Testis (tissue), 3 donors: Measurements from ENCODE around the gene TTC31. TPM values are rescaled to one million over a fixed set of nuclear protein-coding genes. Genes with fewer than 3 reads are reported as not detected.
"Not testable (repeated sequence)": the region's sequence is repeated elsewhere in the genome, so short reads cannot be mapped to it uniquely, and the experiment has no call there.

Source experiments
- DNase-seq: peaks from one replicate; pipeline ENCODE4 v3.0.0-alpha.2; 2019
- H3K27ac ChIP-seq, 2 donors: fragments of 200-600 bp; sonication (generic); one replicate each; pipeline ENCODE4 v1.5.1; 2019
- H3K27me3 ChIP-seq: fragments of 200-600 bp; sonication (generic); one replicate; pipeline ENCODE4 v1.5.1; 2019
- H3K36me3 ChIP-seq: fragments of 200-600 bp; sonication (generic); one replicate; pipeline ENCODE4 v1.5.1; 2017; ENCODE audit warnings: low read depth; ENCODE audit errors: missing control alignments
- H3K4me1 ChIP-seq: fragments of 200-600 bp; sonication (generic); one replicate; pipeline ENCODE4 v1.5.1; 2019
- H3K4me3 ChIP-seq, 2 donors: fragments of 200-600 bp; sonication (generic); one replicate each; pipeline ENCODE4 v1.5.1; 2017 to 2019
- H3K9me3 ChIP-seq: fragments of 200-600 bp; sonication (generic); one replicate; pipeline ENCODE4 v1.5.1; 2017
- CTCF ChIP-seq, 3 experiments: fragments of 450-650 bp in 2 of 3; fragments of 200-600 bp in 1 of 3; sonication (generic) in 1 of 3; IDR thresholded peaks; one replicate each; pipeline ENCODE4 v1.5.1; 2016 to 2019; ENCODE audit warnings: antibody characterized with exemption in 3 of 3, mild to moderate bottlenecking in 2 of 3, moderate library complexity in 1 of 3
- POLR2A ChIP-seq: fragments of 450-650 bp; IDR thresholded peaks from one replicate; pipeline ENCODE4 v1.6.1; 2017; ENCODE audit warnings: antibody characterized with exemption, mild to moderate bottlenecking, moderate library complexity
- WGBS, 2 donors: methylation state at CpG; one replicate each; pipeline ENCODE4 v1.1.5; 2018; 5-methylcytosine and 5-hydroxymethylcytosine counted together
- intact Hi-C: fragments of 100-400 bp; cut with DNase I; formaldehyde crosslinking; loops from one replicate; pipeline ENCODE4 v1.15.1; 2023; ENCODE audit warnings: low total_unique reads
- polyA plus RNA-seq: library from polyadenylated mRNA; stranded (reverse); fragments of 350-450 nt; fragmentation: Illumina TruSeq; extraction: RNeasy Lipid Tissue Mini Kit (QIAGEN cat#74804); gene quantifications from one replicate; pipeline ENCODE4 v1.2.3, GENCODE V29; 2014; ENCODE audit warnings: low read depth, low replicate concordance; ENCODE audit not compliant: insufficient read depth
- total RNA-seq, 2 donors: library from RNA; depleted of rRNA; stranded (reverse); fragments of >200 nt; gene quantifications; one replicate each; pipeline ENCODE4 v1.2.3, GENCODE V29; 2016

Gene TTC31
- total and polyA plus RNA-seq, 3 donors from 2014 or later = 19.6 to 36.2 (median 30.1) TPM

GRCh38 chr2:74441690-74442482 is 41.0 kb upstream of the TTC31 start, which contains the start of gene RTKN:
Gene RTKN (minus strand): TSS chr2:74441937. CDS start chr2:74441816, 121 bp downstream.
- H3K9me3 ChIP-seq = no peaks in the 10 kb centered on the region
- no peaks in the 10 kb centered on the region for H3K27me3 ChIP-seq
- 8 to 14% methylated on average over 19 to 45 of the region's 75 CpGs for WGBS, 2 donors
- peak; percentile 46 for DNase-seq
- peak within 1 kb of the TSS; percentile 39 to 66 for H3K4me3 ChIP-seq
- H3K4me1 ChIP-seq = peaks cover 30% of the 10 kb centered on the region
- H3K27ac ChIP-seq = peak within 1 kb of the TSS; percentile 84 to 86
- intact Hi-C loops = no loop called here
- no peak for TF ChIP-seq CTCF (IDR thresholded peaks at IDR 0.05)
- TF ChIP-seq POLR2A = no peak
- no peaks in the 10 kb centered on the region for H3K36me3 ChIP-seq

GRCh38 chr2:74442483-74443297 is 40.2 kb upstream of the TTC31 start:
- H3K27me3 ChIP-seq, H3K9me3 ChIP-seq, H3K36me3 ChIP-seq, intact Hi-C loops, H3K27ac ChIP-seq, DNase-seq: not testable (repeated sequence)
- peaks cover 30% of the 10 kb centered on the region for H3K4me1 ChIP-seq
- peak overlapping the region; percentile 39 to 66 for H3K4me3 ChIP-seq
- 72 to 76% methylated on average over 16 of the region's 16 CpGs for WGBS, 2 donors

- TF ChIP-seq POLR2A (no peak), CTCF (IDR thresholded peaks at IDR 0.05) (no peak)
- intact Hi-C loops = no loop called here
- no peak for DNase-seq
- Histone ChIP-seq H3K27ac (no peak overlapping the region), H3K4me3 (no peak overlapping the region), H3K9me3 (no peaks in the 10 kb centered on the region), H3K36me3 (no peaks in the 10 kb centered on the region), H3K27me3 (no peaks in the 10 kb centered on the region), H3K4me1 (peaks cover 23% of the 10 kb centered on the region)
- 42 to 45% methylated on average over 5 of the region's 5 CpGs for WGBS, 2 donors
These were observed 38.2 kb upstream of the TTC31 start for GRCh38 chr2:74444498-74445318.

GRCh38 chr2:74447230-74447999 is 35.5 kb upstream of the TTC31 start:
- no peak for TF ChIP-seq POLR2A
- no peak for TF ChIP-seq CTCF (IDR thresholded peaks at IDR 0.05)
- intact Hi-C loops = no loop called here
- Histone ChIP-seq H3K36me3 (no peaks in the 10 kb centered on the region), H3K4me1 (no peaks in the 10 kb centered on the region), H3K27me3 (no peaks in the 10 kb centered on the region), H3K27ac (no peak overlapping the region), H3K4me3 (no peak overlapping the region), H3K9me3 (no peaks in the 10 kb centered on the region)
- WGBS, 2 donors = 80 to 87% methylated on average over 5 of the region's 5 CpGs
- no peak for DNase-seq
